Activated B cell treated with CpG ODN at 0.5 μM for 24 hours (primary cell): Measurements from ENCODE around the gene NAA30. TPM values are rescaled to one million over a fixed set of nuclear protein-coding genes. Genes with fewer than 3 reads are reported as not detected.

Source experiments
- ATAC-seq: fragments of 200-7000 bp; cut with Tn5 transposase; one replicate; pipeline ENCODE4 v1.10.0; 2021; ENCODE audit warnings: low read depth, mild to moderate bottlenecking, moderate library complexity
- CTCF ChIA-PET: fragments of 350-600 bp; sonication (Branson Sonifier 250); formaldehyde crosslinking; loops from one replicate; lab custom pipeline; 2021; ENCODE audit warnings: antibody characterized with exemption; lab: Charles Lee
- POLR2A ChIA-PET: fragments of 350-600 bp; sonication (Branson Sonifier 250); formaldehyde crosslinking; loops from one replicate; lab custom pipeline; 2021; ENCODE audit warnings: antibody characterized with exemption; lab: Charles Lee
- DNase-seq: peaks from one replicate; pipeline ENCODE4 v3.0.0; 2022
- H3K27ac Mint-ChIP-seq: one replicate; pipeline ENCODE4 v1.8.0; 2020; ENCODE audit warnings: mixed read lengths
- H3K27me3 Mint-ChIP-seq: one replicate; pipeline ENCODE4 v1.8.0; 2021; ENCODE audit warnings: mixed read lengths
- H3K36me3 Mint-ChIP-seq: one replicate; pipeline ENCODE4 v1.8.0; 2021; ENCODE audit warnings: low read depth, mixed read lengths
- H3K4me1 Mint-ChIP-seq: one replicate; pipeline ENCODE4 v1.8.0; 2021; ENCODE audit warnings: mixed read lengths
- H3K4me3 Mint-ChIP-seq: one replicate; pipeline ENCODE4 v1.8.0; 2020; ENCODE audit warnings: mild to moderate bottlenecking, mixed read lengths
- H3K9me3 Mint-ChIP-seq: one replicate; pipeline ENCODE4 v1.8.0; 2020; ENCODE audit warnings: mixed read lengths
- CTCF ChIP-seq: fragments of 200-600 bp; IDR thresholded peaks from one replicate; pipeline ENCODE4 v1.8.0; 2022; ENCODE audit warnings: antibody characterized with exemption, mild to moderate bottlenecking
- intact Hi-C: fragments of 100-400 bp; cut with micrococcal nuclease; formaldehyde crosslinking; loops from one replicate; pipeline ENCODE4 v1.15.1; 2024
- total RNA-seq: library from RNA; stranded (reverse); gene quantifications from 2 replicates; pipeline ENCODE4 v1.2.3, GENCODE V29; 2022

The NAA30 gene
- total RNA-seq, 1 donor from 2014 or later: 14.6 TPM

DNA sequence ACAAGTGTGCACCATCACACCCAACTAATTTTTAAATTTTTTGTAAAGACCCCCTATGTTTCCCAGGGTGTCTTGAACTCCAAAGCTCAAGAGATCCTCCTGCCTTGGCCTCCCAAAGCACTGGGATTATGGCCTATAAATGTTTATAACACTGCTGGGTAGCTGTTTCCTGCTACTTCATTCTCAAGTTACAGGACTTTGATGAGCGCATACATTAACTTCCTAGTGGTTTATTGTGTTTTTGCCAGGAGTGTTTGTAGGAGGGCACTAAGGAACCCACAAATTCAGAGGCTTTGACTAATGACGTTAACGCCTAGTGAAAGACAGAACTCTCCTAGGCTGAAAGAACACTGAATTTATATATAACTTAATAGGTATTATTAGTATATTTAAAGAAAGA is 15.2 kb upstream of the NAA30 start:
- Mint-ChIP-seq H3K27ac (no peak overlapping the region), H3K36me3 (no peaks in the 10 kb centered on the region), H3K9me3 (peaks cover 2% of the 10 kb centered on the region), H3K27me3 (peaks cover 3% of the 10 kb centered on the region), H3K4me1 (no peaks in the 10 kb centered on the region), H3K4me3 (no peak overlapping the region)
- TF ChIP-seq CTCF: no peak
- intact Hi-C loops: no loop called here
- no peak for DNase-seq
- no peak for ATAC-seq
- POLR2A ChIA-PET: no interaction called here
- CTCF ChIA-PET: no interaction called here

DNA sequence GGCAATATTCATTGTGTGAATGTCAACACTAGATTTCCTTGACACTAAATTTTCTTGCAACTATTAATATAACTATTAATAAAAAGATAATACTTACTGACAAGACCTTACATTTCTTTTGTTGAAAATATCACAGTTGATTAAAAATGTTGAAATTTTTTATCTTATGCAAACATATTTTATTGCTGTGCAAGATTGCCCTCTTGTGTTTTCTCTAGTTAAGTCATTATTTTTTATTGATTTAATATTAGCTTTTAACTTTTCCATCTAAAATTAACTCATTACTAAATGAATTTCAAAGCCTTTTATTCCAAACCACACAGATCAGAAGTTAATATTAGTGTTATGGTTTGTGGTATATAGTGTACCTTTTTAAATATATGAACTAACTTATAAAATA is 11.7 kb upstream of the NAA30 start:
- Mint-ChIP-seq H3K36me3 (no peaks in the 10 kb centered on the region), H3K27ac (no peak overlapping the region), H3K4me1 (no peaks in the 10 kb centered on the region), H3K27me3 (no peaks in the 10 kb centered on the region), H3K9me3 (no peaks in the 10 kb centered on the region), H3K4me3 (no peak overlapping the region)
- ChIA-PET CTCF (interaction anchor here (1.6 kb wide), 1 partner anchor 888 kb away, joined by 3 read pairs; no protein-coding TSS in a partner anchor), POLR2A (interaction anchor here (1.5 kb wide), 1 partner anchor 11 kb away, joined by 4 read pairs; no protein-coding TSS in a partner anchor)
- DNase-seq (no peak), ATAC-seq (no peak)
- no peak for TF ChIP-seq CTCF
- intact Hi-C loops: no loop called here

- Mint-ChIP-seq H3K36me3 (no peaks in the 10 kb centered on the region), H3K4me3 (no peak overlapping the region), H3K27me3 (peaks cover 7% of the 10 kb centered on the region), H3K9me3 (no peaks in the 10 kb centered on the region), H3K27ac (no peak overlapping the region), H3K4me1 (no peaks in the 10 kb centered on the region)
- intact Hi-C loops: no loop called here
- ChIA-PET POLR2A (interaction anchor here (1.1 kb wide), 1 partner anchor 9 kb away, joined by 3 read pairs; no protein-coding TSS in a partner anchor), CTCF (interaction anchor here (1.0 to 1.7 kb wide), 2 partner anchors 9 to 891 kb away, joined by 3 to 4 read pairs; no protein-coding TSS in a partner anchor)
- DNase-seq (no peak), ATAC-seq (no peak)
- TF ChIP-seq CTCF: no peak
Observed at GRCh38 chr14:57380935-57381334, 9.5 kb upstream of the NAA30 start.

- peaks cover 7% of the 10 kb centered on the region for H3K27me3 Mint-ChIP-seq
- ChIA-PET POLR2A (interaction anchor here (1.1 kb wide), 1 partner anchor 7 kb away, joined by 3 read pairs; no protein-coding TSS in a partner anchor), CTCF (no interaction called here)
- TF ChIP-seq CTCF: no peak
- H3K27ac Mint-ChIP-seq: no peak overlapping the region
- no peak for DNase-seq
- no peak overlapping the region for H3K4me3 Mint-ChIP-seq
- H3K4me1 Mint-ChIP-seq: no peaks in the 10 kb centered on the region
- H3K9me3 Mint-ChIP-seq: no peaks in the 10 kb centered on the region
- intact Hi-C loops: no loop called here
- no peak for ATAC-seq
- no peaks in the 10 kb centered on the region for H3K36me3 Mint-ChIP-seq
Observed at GRCh38 chr14:57382283-57382682, 8.1 kb upstream of the NAA30 start.

GRCh38 chr14:57383125-57383745 is 7.2 kb upstream of the NAA30 start:
- intact Hi-C loops: no loop called here
- CTCF ChIA-PET: no interaction called here
- H3K27ac Mint-ChIP-seq: no peak overlapping the region
- TF ChIP-seq CTCF: no peak
- H3K4me1 Mint-ChIP-seq: no peaks in the 10 kb centered on the region
- H3K9me3 Mint-ChIP-seq: no peaks in the 10 kb centered on the region
- POLR2A ChIA-PET: no interaction called here
- H3K4me3 Mint-ChIP-seq: no peak overlapping the region
- ATAC-seq (no peak), DNase-seq (no peak)
- H3K27me3 Mint-ChIP-seq: peaks cover 7% of the 10 kb centered on the region
- no peaks in the 10 kb centered on the region for H3K36me3 Mint-ChIP-seq
